Measurements from ENCODE around the gene PIK3R3. TPM values are rescaled to one million over a fixed set of nuclear protein-coding genes. Genes with fewer than 3 reads are reported as not detected.

PIK3R3 gene
- total and polyA plus RNA-seq, 2 donors (not counting 3 experiments of a cell fraction or from before 2014, with no cell fraction given) = 7.5 to 14.3 TPM

DNA sequence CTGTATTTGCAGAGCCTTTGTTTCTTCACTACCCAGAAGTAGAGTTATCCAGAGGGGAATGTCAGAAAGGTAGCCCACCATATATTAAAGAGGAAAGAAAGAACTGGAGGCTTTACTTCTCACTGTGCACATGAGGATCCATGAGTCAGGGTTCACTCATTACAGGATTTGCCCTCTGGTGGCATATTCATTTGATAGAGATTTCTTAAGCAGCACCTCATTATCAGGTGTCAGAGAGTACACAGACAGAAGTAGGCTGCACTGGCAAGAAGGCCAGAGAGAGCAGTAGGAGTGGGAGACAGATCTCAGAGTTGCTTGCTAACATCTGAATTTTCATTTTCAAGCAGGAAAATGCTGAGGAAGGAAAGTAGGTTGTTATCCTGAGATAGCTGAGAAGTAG is 123.8 kb downstream of the PIK3R3 start:
- no TSS peak for BruUV-seq (replicated peaks)
- Histone ChIP-seq H3K79me2 (ENCODE audit: control insufficient read depth, insufficient read depth, low read length) (no peaks in the 10 kb centered on the region), H2AFZ (ENCODE audit: low read depth, low read length) (no peak overlapping the region), H3K4me2 (ENCODE audit: insufficient read depth, low read length) (no peak overlapping the region), H3K27me3 (ENCODE audit: control insufficient read depth in 2 of 2, insufficient read depth in 2 of 2, low read length in 2 of 2) (no peaks in the 10 kb centered on the region), H3K36me3 (ENCODE audit: control insufficient read depth in 2 of 2, extremely low read depth in 1 of 2, insufficient read depth in 2 of 2, low read length in 2 of 2) (peaks cover 2 to 12% of the 10 kb centered on the region in 2 experiments), H3K4me1 (ENCODE audit: control insufficient read depth, extremely low read depth, insufficient read depth, low read length) (no peaks in the 10 kb centered on the region), H3K27ac (ENCODE audit: insufficient read depth, low read depth, low read length) (no peak overlapping the region), H3K9me3 (replicated peaks; ENCODE audit: control insufficient read depth, insufficient read depth, low read length) (no peaks in the 10 kb centered on the region), H3K4me3 (replicated peaks in 1 of 3; ENCODE audit: insufficient read depth in 1 of 3, low read depth in 1 of 3, low read length in 3 of 3) (no peak overlapping the region), H3K9ac (replicated peaks; ENCODE audit: extremely low read depth, insufficient read depth, low read length) (no peak overlapping the region), H3K9me1 (replicated peaks; ENCODE audit: control insufficient read depth, extremely low read depth, insufficient read depth, low read length) (no peaks in the 10 kb centered on the region), H4K20me1 (replicated peaks; ENCODE audit: control insufficient read depth, extremely low read depth, insufficient read depth, low read length) (no peaks in the 10 kb centered on the region)
- intact Hi-C loops (cut with micrococcal nuclease) = no loop called here
- CTCF ChIA-PET = no interaction called here
- no peak for TF ChIP-seq JUN (IDR thresholded peaks at IDR 0.05; ENCODE audit: borderline replicate concordance, insufficient read depth, insufficient read length, low read depth)
- TF ChIP-seq FOS (IDR thresholded peaks at IDR 0.05; ENCODE audit: borderline replicate concordance, insufficient read depth, low read length) = no peak
- no peak for TF ChIP-seq CTCF (IDR thresholded peaks at IDR 0.05; ENCODE audit: extremely low read depth in 1 of 2, insufficient read depth in 1 of 2, low read depth in 1 of 2, low read length in 2 of 2)
- no peak for TF ChIP-seq POLR2AphosphoS5 (IDR thresholded peaks at IDR 0.05; ENCODE audit: insufficient read depth, low read depth, low read length)
- TF ChIP-seq EZH2 (IDR thresholded peaks at IDR 0.05; ENCODE audit: borderline replicate concordance, low read depth, low read length, severe bottlenecking) = no peak
- no peak for TF ChIP-seq POLR2A (IDR thresholded peaks at IDR 0.05; ENCODE audit: low read depth, low read length)
- no peak for TF ChIP-seq MAX (IDR thresholded peaks at IDR 0.05; ENCODE audit: insufficient read depth, insufficient read length)
- DNase-seq (ENCODE audit: low read depth, low spot score) (no peak), FAIRE-seq (no peak)
- POLR2A ChIA-PET = no interaction called here
- dilution Hi-C loops (cut with MboI; ENCODE audit: extremely low pct_ligation_motif_present, low sequenced_read_pairs) = no loop called here
